ENCODE results near the gene PPP1R16B. TPM values are rescaled to one million over a fixed set of nuclear protein-coding genes. Genes with fewer than 3 reads are reported as not detected.

Gene PPP1R16B
- total and polyA plus RNA-seq, 9 donors, result 0.92 to 56.4 (median 2.9) TPM

GRCh38 chr20:38769376-38770295, 35.9 kb upstream of the PPP1R16B start:
- Histone ChIP-seq H3K36me3 (no peaks in the 10 kb centered on the region), H3K9me3 (peaks cover 0 to 4% of the 10 kb centered on the region in 2 donors)

GRCh38 chr20:38770546-38770945, 35.0 kb upstream of the PPP1R16B start:
- no peaks in the 10 kb centered on the region for H3K36me3 ChIP-seq
- peaks cover 3% of the 10 kb centered on the region for H3K4me1 ChIP-seq (ENCODE audit: insufficient read depth)
- intact Hi-C loops (cut with DNase I), result no loop called here
- H3K9me3 ChIP-seq, result peaks cover 0 to 4% of the 10 kb centered on the region in 2 donors
- no peaks in the 10 kb centered on the region for H3K27me3 ChIP-seq
- no peak overlapping the region for H3K27ac ChIP-seq
- no peak for TF ChIP-seq POLR2A (IDR thresholded peaks at IDR 0.05)
- TF ChIP-seq CTCF (IDR thresholded peaks at IDR 0.05), result no peak
- TF ChIP-seq EP300 (IDR thresholded peaks at IDR 0.05), result no peak
- WGBS, 3 donors, result 67 to 87% (median 80%) methylated on average over 3 of the region's 3 CpGs
- no peak overlapping the region for H3K4me3 ChIP-seq
- no peak for DNase-seq

More at GRCh38 chr20:38769376-38770295, 35.9 kb upstream of the PPP1R16B start:
- H3K4me3 ChIP-seq, result no peak overlapping the region
- peaks cover 3% of the 10 kb centered on the region for H3K4me1 ChIP-seq (ENCODE audit: insufficient read depth)
- H3K27ac ChIP-seq, result no peak overlapping the region
- no peaks in the 10 kb centered on the region for H3K27me3 ChIP-seq
- 88 to 91% (median 90%) methylated on average over 13 of the region's 13 CpGs for WGBS, 3 donors
- DNase-seq, result no peak
- intact Hi-C loops (cut with DNase I), result no loop called here
- TF ChIP-seq POLR2A (IDR thresholded peaks at IDR 0.05) (no peak), EP300 (IDR thresholded peaks at IDR 0.05) (no peak), CTCF (IDR thresholded peaks at IDR 0.05) (no peak)

GRCh38 chr20:38770970-38771369, 34.5 kb upstream of the PPP1R16B start:
- intact Hi-C loops (cut with DNase I), result no loop called here
- Histone ChIP-seq H3K4me3 (no peak overlapping the region), H3K9me3 (peaks cover 0 to 4% of the 10 kb centered on the region in 2 donors), H3K27ac (no peak overlapping the region), H3K4me1 (ENCODE audit: insufficient read depth) (no peaks in the 10 kb centered on the region), H3K36me3 (no peaks in the 10 kb centered on the region), H3K27me3 (no peaks in the 10 kb centered on the region)
- no peak for TF ChIP-seq CTCF (IDR thresholded peaks at IDR 0.05)
- TF ChIP-seq POLR2A (IDR thresholded peaks at IDR 0.05), result no peak
- no peak for TF ChIP-seq EP300 (IDR thresholded peaks at IDR 0.05)
- DNase-seq, result no peak
- 79 to 86% (median 84%) methylated on average over 7 of the region's 7 CpGs for WGBS, 3 donors

GRCh38 chr20:38771621-38772020, 33.9 kb upstream of the PPP1R16B start:
- TF ChIP-seq CTCF (IDR thresholded peaks at IDR 0.05) (no peak), EP300 (IDR thresholded peaks at IDR 0.05) (no peak), POLR2A (IDR thresholded peaks at IDR 0.05) (no peak)
- 91 to 95% (median 93%) methylated on average over 7 of the region's 7 CpGs for WGBS, 3 donors
- H3K27ac ChIP-seq, result no peak overlapping the region
- no peaks in the 10 kb centered on the region for H3K27me3 ChIP-seq
- no peaks in the 10 kb centered on the region for H3K36me3 ChIP-seq
- no peak overlapping the region for H3K4me3 ChIP-seq
- intact Hi-C loops (cut with DNase I), result no loop called here
- peaks cover 0 to 4% of the 10 kb centered on the region in 2 donors for H3K9me3 ChIP-seq
- H3K4me1 ChIP-seq (ENCODE audit: insufficient read depth), result no peaks in the 10 kb centered on the region
- DNase-seq, result no peak

Measured in ovary (tissue), 9 donors.